Measurements from ENCODE around the gene DHCR7. TPM values are rescaled to one million over a fixed set of nuclear protein-coding genes. Genes with fewer than 3 reads are reported as not detected.
"Not testable (repeated sequence)": the region's sequence is repeated elsewhere in the genome, so short reads cannot be mapped to it uniquely, and the experiment has no call there.

Gene DHCR7
- total RNA-seq, 1 experiment from 2014 or later, result 123 TPM

GRCh38 chr11:71440021-71440755 is 8.0 kb downstream of the DHCR7 start:
- no peak for DNase-seq (ENCODE audit: low read depth)

- no peak for DNase-seq (ENCODE audit: low read depth)
Observed at GRCh38 chr11:71438650-71439049, 9.5 kb downstream of the DHCR7 start.

GRCh38 chr11:71437879-71438278 is 10.3 kb downstream of the DHCR7 start:
- DNase-seq (ENCODE audit: low read depth), result no peak

- no peak for DNase-seq (ENCODE audit: low read depth)
Observed at GRCh38 chr11:71437399-71437798, 10.8 kb downstream of the DHCR7 start.

GRCh38 chr11:71436861-71437260 is 11.3 kb downstream of the DHCR7 start:
- no peak for DNase-seq (ENCODE audit: low read depth)

- no peak for DNase-seq (ENCODE audit: low read depth)
Observed at GRCh38 chr11:71435278-71435951, 12.8 kb downstream of the DHCR7 start.

- DNase-seq (ENCODE audit: low read depth), result no peak
Observed at GRCh38 chr11:71434576-71435130, 13.5 kb downstream of the DHCR7 start.

GRCh38 chr11:71433648-71434450 is 14.3 kb downstream of the DHCR7 start:
- DNase-seq (ENCODE audit: low read depth), result no peak

- no peak for DNase-seq (ENCODE audit: low read depth)
Observed at GRCh38 chr11:71432761-71433647, 15.2 kb downstream of the DHCR7 start.

GRCh38 chr11:71431271-71431670 is 16.9 kb downstream of the DHCR7 start:
- no peak for DNase-seq (ENCODE audit: low read depth)

- no peak for DNase-seq (ENCODE audit: low read depth)
Observed at GRCh38 chr11:71430166-71430565, 18.0 kb downstream of the DHCR7 start.

GRCh38 chr11:71429701-71430100 is 18.5 kb downstream of the DHCR7 start:
- no peak for DNase-seq (ENCODE audit: low read depth)

GRCh38 chr11:71428861-71429435 is 19.2 kb downstream of the DHCR7 start:
- DNase-seq (ENCODE audit: low read depth), result no peak

- no peak for DNase-seq (ENCODE audit: low read depth)
Observed at GRCh38 chr11:71426413-71426812, 21.8 kb downstream of the DHCR7 start.

- peak; percentile 51 for DNase-seq (ENCODE audit: low read depth)
Observed at GRCh38 chr11:71425860-71426259, 22.3 kb downstream of the DHCR7 start.

- no peak for DNase-seq (ENCODE audit: low read depth)
Observed at GRCh38 chr11:71425409-71425808, 22.8 kb downstream of the DHCR7 start.

GRCh38 chr11:71423181-71423790 is 24.9 kb downstream of the DHCR7 start:
- DNase-seq (ENCODE audit: low read depth), result no peak

GRCh38 chr11:71422318-71422717 is 25.9 kb downstream of the DHCR7 start:
- DNase-seq (ENCODE audit: low read depth), result not testable (repeated sequence)

GRCh38 chr11:71421392-71421950 is 26.7 kb downstream of the DHCR7 start:
- no peak for DNase-seq (ENCODE audit: low read depth)
